K562 (cell line): ENCODE results near the gene TMEM116. TPM values are rescaled to one million over a fixed set of nuclear protein-coding genes. Genes with fewer than 3 reads are reported as not detected.

Source experiments
- ATAC-seq: fragments of 200-7000 bp; cut with Tn5 transposase; 3 replicates; pipeline ENCODE4 v1.9.1; 2020; ENCODE audit warnings: moderate library complexity
- BruUV-seq: library from RNA; stranded (reverse); fragments of 400-500 nt; replicated peaks from 2 replicates; lab custom pipeline; 2021; lab: Mats Ljungman, UMichigan
- CTCF ChIA-PET: fragments of 300-600 bp; formaldehyde crosslinking; extraction: SDS; loops from one replicate; lab custom pipeline; 2021; ENCODE audit warnings: low intra/inter-chr PET ratio; lab: Yijun Ruan, JAX
- POLR2A ChIA-PET: fragments of 300-600, 350-650 bp; sonication (Branson Sonifier 250); formaldehyde crosslinking; extraction: SDS; loops from one replicate; lab custom pipeline; 2021; ENCODE audit warnings: antibody characterized with exemption, inconsistent platforms; lab: Yijun Ruan, JAX
- DNase-seq, 4 experiments: peaks; one replicate each; pipeline versions ENCODE4 v3.0.0 to v3.0.0-alpha.2; 2011 to 2018; ENCODE audit warnings: low spot score in 3 of 4, mixed read lengths in 3 of 4; ENCODE audit errors: extremely low read depth in 1 of 4
- FAIRE-seq: peaks from 2 replicates; lab custom pipeline; 2011; peaks lifted over from hg19 to GRCh38; lab: Jason Lieb, UNC
- H2AFZ ChIP-seq: 2 replicates; pipeline ENCODE4 v1.6.0; 2011; ENCODE audit warnings: low read depth, low read length, control low read depth, inconsistent platforms
- H3K27ac ChIP-seq: fragments of 200-600 bp; 3 replicates; pipeline ENCODE4 v1.8.0; 2011; ENCODE audit warnings: low read depth, mild to moderate bottlenecking, control low read depth, inconsistent platforms, low read length, moderate library complexity, mixed read lengths; ENCODE audit errors: extremely low read depth
- H3K27me3 ChIP-seq, 2 experiments: fragments of 300-600 bp in 1 of 2; 2 replicates in 1 of 2; 3 replicates in 1 of 2; pipeline versions ENCODE4 v1.6.0 to v1.8.0; 2011; ENCODE audit warnings: inconsistent platforms in 2 of 2, low read length in 2 of 2, mild to moderate bottlenecking in 1 of 2, mixed read lengths in 1 of 2, moderate library complexity in 1 of 2; ENCODE audit not compliant: control insufficient read depth in 2 of 2, insufficient read depth in 2 of 2
- H3K36me3 ChIP-seq: fragments of 300-600 bp; 3 replicates; pipeline ENCODE4 v1.8.0; 2011; ENCODE audit warnings: mild to moderate bottlenecking, low read length, inconsistent platforms; ENCODE audit not compliant: control insufficient read depth, insufficient read depth
- H3K4me1 ChIP-seq, 2 experiments: fragments of 200-600 bp in 1 of 2; replicated peaks in 1 of 2; 2 replicates in 1 of 2; 3 replicates in 1 of 2; pipeline versions ENCODE4 v1.5.1 to v1.8.0; 2011; ENCODE audit warnings: inconsistent platforms in 2 of 2, low read length in 2 of 2, mild to moderate bottlenecking in 1 of 2, mixed read lengths in 1 of 2, moderate library complexity in 1 of 2; ENCODE audit not compliant: control insufficient read depth in 2 of 2, insufficient read depth in 2 of 2
- H3K4me2 ChIP-seq: 2 replicates; pipeline ENCODE4 v1.6.1; 2011; ENCODE audit warnings: low read length, control low read depth, inconsistent platforms, mixed read lengths; ENCODE audit not compliant: insufficient read depth
- H3K4me3 ChIP-seq: fragments of 200-600 bp; sonication (generic), shearing (Covaris generic); 2 replicates; pipeline ENCODE4 v1.5.1; 2016; ENCODE audit warnings: control low read depth, inconsistent platforms
- H3K79me2 ChIP-seq: fragments of 200-600 bp; 3 replicates; pipeline ENCODE4 v1.8.0; 2011; ENCODE audit warnings: low read length, inconsistent platforms; ENCODE audit not compliant: control insufficient read depth, insufficient read depth
- H3K9ac ChIP-seq, 2 experiments: 2 replicates each; pipeline versions ENCODE4 v1.6.0 to v1.6.1; 2011; ENCODE audit warnings: low read depth in 2 of 2, low read length in 2 of 2, control low read depth in 1 of 2, inconsistent platforms in 1 of 2, mild to moderate bottlenecking in 1 of 2, mixed read lengths in 1 of 2; ENCODE audit not compliant: insufficient read depth in 1 of 2
- H3K9me1 ChIP-seq: one replicate; pipeline ENCODE4 v1.6.0; 2011; ENCODE audit warnings: inconsistent platforms, mild to moderate bottlenecking, low read length, moderate library complexity; ENCODE audit not compliant: control insufficient read depth, insufficient read depth
- H3K9me3 ChIP-seq: replicated peaks from 2 replicates; pipeline ENCODE4 v1.5.1; 2011; ENCODE audit warnings: low read depth, low read length, inconsistent platforms; ENCODE audit not compliant: control insufficient read depth, insufficient read depth
- H4K20me1 ChIP-seq: replicated peaks from 2 replicates; pipeline ENCODE4 v1.6.1; 2011; ENCODE audit warnings: low read length, inconsistent platforms, mixed read lengths; ENCODE audit not compliant: control insufficient read depth, insufficient read depth
- ATF1 ChIP-seq, 2 experiments: fragments of 450-650 bp in 1 of 2; IDR thresholded peaks; 2 replicates each; pipeline ENCODE4 v1.6.1; 2016; ENCODE audit warnings: missing compliant biosample characterization in 1 of 2, missing genetic modification characterization in 1 of 2
- BRD4 ChIP-seq: fragments of 200-600 bp; sonication (generic); IDR thresholded peaks from 2 replicates; pipeline ENCODE4 v1.6.1; 2017; ENCODE audit warnings: inconsistent platforms
- CBFA2T3 ChIP-seq: fragments of 450-650 bp; IDR thresholded peaks from 2 replicates; pipeline ENCODE4 v1.6.1; 2017
- E2F1 ChIP-seq: sonication (generic); formaldehyde crosslinking; IDR thresholded peaks from 2 replicates; pipeline ENCODE4 v1.8.1; 2023; ENCODE audit warnings: mild to moderate bottlenecking, missing genetic modification reagents, moderate library complexity
- ELF2 ChIP-seq: fragments of 250-450 bp; sonication (Bioruptor Pico); IDR thresholded peaks from 2 replicates; pipeline ENCODE4 v1.5.0; 2021; ENCODE audit warnings: mild to moderate bottlenecking
- ETV1 ChIP-seq: fragments of 450-650 bp; conservative IDR thresholded peaks from 2 replicates; pipeline ENCODE4 v1.6.1; 2016; ENCODE audit warnings: missing genetic modification characterization, control low read depth, low read depth, missing compliant biosample characterization
- FUS ChIP-seq: fragments of 200-400 bp; formaldehyde crosslinking; optimal IDR thresholded peaks from 2 replicates; pipeline ENCODE3; 2017; ENCODE audit warnings: low read depth, low read length
- HINFP ChIP-seq: fragments of 450-650 bp; conservative IDR thresholded peaks from 2 replicates; pipeline ENCODE4 v1.6.1; 2016; ENCODE audit warnings: missing genetic modification characterization, low read depth, mild to moderate bottlenecking, control low read depth, missing compliant biosample characterization
- STAT5A ChIP-seq: IDR thresholded peaks from 2 replicates; pipeline ENCODE4 v1.6.1; 2012; ENCODE audit warnings: low read length, inconsistent platforms, borderline replicate concordance
- SUPT5H ChIP-seq: fragments of 450-650 bp; IDR thresholded peaks from 2 replicates; pipeline ENCODE4 v1.6.1; 2016
- TAL1 ChIP-seq: fragments of 450-650 bp; IDR thresholded peaks from 2 replicates; pipeline ENCODE4 v1.6.1; 2016; ENCODE audit warnings: mild to moderate bottlenecking
- TFAP4 ChIP-seq: sonication (generic); formaldehyde crosslinking; IDR thresholded peaks from 2 replicates; pipeline ENCODE4 v1.8.0; 2022; ENCODE audit warnings: missing genetic modification reagents, mild to moderate bottlenecking, moderate library complexity, borderline replicate concordance
- U2AF1 ChIP-seq: fragments of 200-400 bp; formaldehyde crosslinking; optimal IDR thresholded peaks from 2 replicates; pipeline ENCODE3; 2017; ENCODE audit warnings: mild to moderate bottlenecking, low read depth, low read length, moderate library complexity
- ZBTB17 ChIP-seq: fragments of 450-650 bp; formaldehyde crosslinking; IDR thresholded peaks from 2 replicates; pipeline ENCODE4 v1.4.0; 2020; ENCODE audit warnings: mild to moderate bottlenecking
- ZNF3 ChIP-seq: fragments of 250-450 bp; sonication (Bioruptor Pico); IDR thresholded peaks from 2 replicates; pipeline ENCODE4 v1.5.0; 2021; ENCODE audit warnings: mild to moderate bottlenecking, moderate library complexity
- ZNF354B ChIP-seq: fragments of 250-450 bp; sonication (Bioruptor Pico); IDR thresholded peaks from 2 replicates; pipeline ENCODE4 v1.4.0; 2020
- ZNF398 ChIP-seq: fragments of 250-450 bp; sonication (Bioruptor Pico); IDR thresholded peaks from 2 replicates; pipeline ENCODE4 v1.8.0; 2021; ENCODE audit warnings: moderate library complexity, mild to moderate bottlenecking, inconsistent platforms
- ZNF707 ChIP-seq: fragments of 250-450 bp; sonication (Bioruptor Pico); conservative IDR thresholded peaks from 2 replicates; pipeline ENCODE4 v1.8.0; 2022; ENCODE audit warnings: inconsistent platforms, mild to moderate bottlenecking, moderate library complexity
- WGBS: fragments of 100-300 bp; shearing (Covaris generic); methylation state at CpG from one replicate; pipeline ENCODE4 v1.1.6; 2016; ENCODE audit warnings: low coverage, mixed read lengths; ENCODE audit not compliant: insufficient coverage; ENCODE audit errors: missing lambda C conversion rate; 5-methylcytosine and 5-hydroxymethylcytosine counted together
- in situ Hi-C: fragments of 300-500 bp; cut with MboI; formaldehyde crosslinking; loops from 4 replicates; pipeline ENCODE4 v1.15.0; 2018; ENCODE audit warnings: inconsistent platforms, mixed read lengths
- intact Hi-C: fragments of 100-400 bp; cut with micrococcal nuclease; formaldehyde crosslinking; loops from 2 replicates; pipeline ENCODE4 v1.14.2; 2022
- polyA plus RNA-seq, 8 experiments: library from polyadenylated mRNA; depleted of rRNA in 4 of 8; stranded (reverse) in 5 of 8; unstranded in 3 of 8; fragments of >200 nt; fragmentation: Nextera tagmentation in 2 of 8; fragmentation: Illumina TruSeq in 1 of 8; extraction: Ambion mirVana in 2 of 8; extraction: Trizol in 1 of 8; gene quantifications; 2 replicates each; pipeline versions ENCODE4 v1.2.1 to v1.2.3, GENCODE V29; 2011 to 2014; ENCODE audit warnings: inconsistent platforms in 1 of 8, missing spikeins in 1 of 8
- total RNA-seq, 7 experiments: library from RNA; depleted of rRNA in 6 of 7; stranded (reverse); fragments of >200 nt in 6 of 7; fragmentation: Illumina TruSeq in 2 of 7; extraction: Trizol in 2 of 7; gene quantifications; 2 replicates each; pipeline versions ENCODE4 v1.2.1 to v1.2.3, GENCODE V29; 2011 to 2021; ENCODE audit warnings: low replicate concordance in 1 of 7

The TMEM116 gene
- total and polyA plus RNA-seq, 9 of the 15 experiments (the other 6 are each of a cell fraction or from before 2014, with no cell fraction given): 5.2 to 78.6 (median 13.9) TPM

- TF ChIP-seq TFAP4 (CRISPR knock-in tag) (peak; percentile 47; the same call in 1 of the 2 replicates), ZNF398 (CRISPR knock-in tag) (no peak), U2AF1 (no peak), ZBTB17 (CRISPR knock-in tag) (no peak), CBFA2T3 (peak; percentile 27; the same call in 1 of the 2 replicates), ATF1 (CRISPR knock-in tag; IDR thresholded peaks at IDR 0.05) (no peak), ATF1 (tag; IDR thresholded peaks at IDR 0.05) (no peak), ETV1 (tag) (no peak)
These were observed 108.5 kb downstream of the TMEM116 start (continued) for GRCh38 chr12:111904446-111904975.

GRCh38 chr12:111901182-111901581 is 111.8 kb downstream of the TMEM116 start:
- BruUV-seq: no TSS peak
- peaks cover 35% of the 10 kb centered on the region for H3K36me3 ChIP-seq
- WGBS: 56% methylated on average over 4 of the region's 4 CpGs
- POLR2A ChIA-PET: interaction anchor here (0.6 kb wide), 1 partner anchor 487 kb away, joined by 3 read pairs; no protein-coding TSS in a partner anchor
- H3K9me1 ChIP-seq: peaks cover 4% of the 10 kb centered on the region
- no peaks in the 10 kb centered on the region for H3K9me3 ChIP-seq
- DNase-seq: no peak
- H3K4me3 ChIP-seq: no peak overlapping the region
- H4K20me1 ChIP-seq: no peaks in the 10 kb centered on the region
- peak; percentile 55; the same call in 2 of the 3 replicates for ATAC-seq
- H3K27me3 ChIP-seq: no peaks in the 10 kb centered on the region
- no peak overlapping the region for H3K4me2 ChIP-seq
- in situ Hi-C loops (no loop called here), intact Hi-C loops (no loop called here)
- no peak overlapping the region for H3K27ac ChIP-seq
- FAIRE-seq: no peak
- no peaks in the 10 kb centered on the region for H3K79me2 ChIP-seq
- CTCF ChIA-PET: no interaction called here
- H2AFZ ChIP-seq: no peak overlapping the region
- H3K9ac ChIP-seq: no peak overlapping the region
- peaks cover 0 to 3% of the 10 kb centered on the region in 2 experiments; a peak in 2 of 5 replicates for H3K4me1 ChIP-seq
- no peak for TF ChIP-seq FUS
- TF ChIP-seq SUPT5H: no peak
- no peak for TF ChIP-seq ZNF3 (CRISPR knock-in tag)
- TF ChIP-seq ZNF707 (CRISPR knock-in tag): no peak
- TF ChIP-seq E2F1: no peak
- no peak for TF ChIP-seq ELF2 (CRISPR knock-in tag)
- no peak for TF ChIP-seq BRD4
- TF ChIP-seq TAL1: no peak
- no peak for TF ChIP-seq STAT5A
- no peak for TF ChIP-seq ZNF354B (CRISPR knock-in tag)
- no peak for TF ChIP-seq HINFP
